NT2/D1 (cell line): ENCODE results near the gene A2M.

ENCODE experiments used
- DNase-seq: peaks from one replicate; pipeline ENCODE4 v3.0.0-alpha.2; 2011; ENCODE audit warnings: low read depth, low spot score
- H3K27me3 ChIP-seq: 2 replicates; pipeline ENCODE4 v1.6.0; 2011; ENCODE audit warnings: mild to moderate bottlenecking; ENCODE audit not compliant: insufficient read length, insufficient read depth
- H3K36me3 ChIP-seq: 2 replicates; pipeline ENCODE4 v1.6.1; 2011; ENCODE audit warnings: mild to moderate bottlenecking, low read length, mixed read lengths; ENCODE audit not compliant: insufficient read depth, insufficient read length
- H3K4me1 ChIP-seq: 2 replicates; pipeline ENCODE4 v1.5.1; 2011; ENCODE audit not compliant: insufficient read depth, insufficient read length
- H3K4me3 ChIP-seq: 2 replicates; pipeline ENCODE4 v1.5.1; 2011; ENCODE audit warnings: low read depth; ENCODE audit not compliant: insufficient read length
- H3K9ac ChIP-seq: 2 replicates; pipeline ENCODE4 v1.6.0; 2011; ENCODE audit warnings: low read depth; ENCODE audit not compliant: insufficient read length
- H3K9me3 ChIP-seq: 2 replicates; pipeline ENCODE4 v1.5.1; 2011; ENCODE audit warnings: mild to moderate bottlenecking, low read length; ENCODE audit not compliant: insufficient read depth
- SUZ12 ChIP-seq: IDR thresholded peaks from 2 replicates; pipeline ENCODE4 v1.6.1; 2011; ENCODE audit not compliant: insufficient read length, insufficient read depth; ENCODE audit errors: extremely low read depth
- YY1 ChIP-seq: IDR thresholded peaks from 2 replicates; pipeline ENCODE4 v1.6.1; 2011; ENCODE audit not compliant: insufficient read length, insufficient read depth
- ZNF274 ChIP-seq: IDR thresholded peaks from 2 replicates; pipeline ENCODE4 v1.6.1; 2011; ENCODE audit warnings: mild to moderate bottlenecking, low read depth, low read length

The A2M gene

DNA sequence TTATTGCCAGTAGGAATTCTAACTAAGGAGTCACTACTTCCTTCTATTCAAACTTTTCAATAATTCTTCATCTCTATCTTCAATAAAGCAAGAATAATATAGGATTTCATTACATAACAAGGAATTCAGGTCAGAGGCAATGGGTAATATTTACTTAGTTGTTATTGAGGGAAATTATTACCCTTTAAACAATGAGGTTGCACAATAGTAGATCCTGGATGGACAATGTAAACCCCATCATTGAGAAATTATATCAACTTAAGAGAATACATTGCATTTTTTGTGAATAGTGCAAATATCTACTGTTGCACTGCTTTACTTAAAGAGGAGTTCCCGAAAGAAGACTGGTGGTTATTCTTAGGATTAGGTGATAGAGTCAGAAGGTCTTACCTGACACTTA lies 43.8 kb downstream of the A2M start:
- Histone ChIP-seq H3K9ac (no peak overlapping the region), H3K27me3 (no peaks in the 10 kb centered on the region), H3K36me3 (no peaks in the 10 kb centered on the region), H3K9me3 (no peaks in the 10 kb centered on the region), H3K4me1 (no peaks in the 10 kb centered on the region), H3K4me3 (no peak overlapping the region)
- no peak for DNase-seq
- TF ChIP-seq ZNF274 (no peak), YY1 (no peak), SUZ12 (no peak)

GRCh38 chr12:9071518-9071917 lies 44.2 kb downstream of the A2M start:
- no peak for TF ChIP-seq ZNF274
- no peak for TF ChIP-seq YY1
- TF ChIP-seq SUZ12: no peak
- Histone ChIP-seq H3K9me3 (no peaks in the 10 kb centered on the region), H3K4me1 (no peaks in the 10 kb centered on the region), H3K9ac (no peak overlapping the region), H3K27me3 (no peaks in the 10 kb centered on the region), H3K4me3 (no peak overlapping the region), H3K36me3 (no peaks in the 10 kb centered on the region)
- DNase-seq: no peak

DNA sequence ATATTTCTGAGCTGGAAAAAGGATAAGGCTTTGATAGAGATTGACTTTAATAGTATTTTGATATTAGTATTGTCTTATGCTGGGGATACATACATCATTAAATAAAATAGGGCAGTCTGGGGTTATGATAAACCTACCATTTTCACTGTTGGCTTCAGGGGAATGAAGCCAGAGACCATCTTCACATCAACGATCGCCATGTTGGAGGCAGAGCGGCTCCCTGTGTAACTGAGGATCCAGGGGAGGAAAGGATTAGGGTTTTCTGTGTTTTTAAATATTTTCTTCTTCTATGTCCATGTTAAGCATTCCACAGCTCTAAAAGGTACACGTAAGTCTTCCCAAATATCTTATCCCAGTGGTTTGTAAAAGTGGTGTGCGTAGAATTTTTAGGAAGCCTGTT lies 45.4 kb downstream of the A2M start:
- H3K4me3 ChIP-seq: no peak overlapping the region
- no peaks in the 10 kb centered on the region for H3K27me3 ChIP-seq
- H3K36me3 ChIP-seq: peaks cover 9% of the 10 kb centered on the region

GRCh38 chr12:9068600-9068999 lies 47.1 kb downstream of the A2M start:
- Histone ChIP-seq H3K9ac (no peak overlapping the region), H3K36me3 (peaks cover 9% of the 10 kb centered on the region), H3K4me1 (peaks cover 2% of the 10 kb centered on the region)

More for the DNA sequence above, 45.4 kb downstream of the A2M start:
- TF ChIP-seq SUZ12: no peak
- no peak for TF ChIP-seq ZNF274
- TF ChIP-seq YY1: no peak
- Histone ChIP-seq H3K9me3 (peaks cover 11% of the 10 kb centered on the region; the same call in 1 of the 2 replicates), H3K9ac (no peak overlapping the region), H3K4me1 (no peaks in the 10 kb centered on the region)
- no peak for DNase-seq

DNA sequence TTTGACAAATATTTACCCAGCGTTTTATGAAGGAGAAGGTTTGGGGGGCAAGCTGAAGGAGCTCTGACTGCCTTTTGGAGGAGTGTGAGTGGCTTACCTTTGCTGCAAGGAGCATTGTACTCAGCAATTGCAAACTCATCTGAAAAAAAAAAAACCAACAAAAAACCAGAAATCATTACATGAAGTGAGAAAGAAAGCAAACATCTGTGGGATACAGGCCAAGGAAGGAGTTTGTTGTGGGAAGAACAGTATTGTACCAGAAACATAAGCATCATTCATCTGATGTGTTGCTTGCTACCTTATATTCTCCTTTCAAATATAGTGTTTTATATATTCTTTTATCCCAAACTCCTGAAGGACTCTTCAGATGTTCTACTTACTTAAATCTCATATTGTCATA lies 47.6 kb downstream of the A2M start:
- peaks cover 9% of the 10 kb centered on the region for H3K36me3 ChIP-seq
- H3K27me3 ChIP-seq: no peaks in the 10 kb centered on the region
- no peak for DNase-seq
- H3K9me3 ChIP-seq: peaks cover 12% of the 10 kb centered on the region; the same call in 1 of the 2 replicates
- H3K4me3 ChIP-seq: no peak overlapping the region
- peaks cover 2% of the 10 kb centered on the region for H3K4me1 ChIP-seq
- TF ChIP-seq YY1 (no peak), ZNF274 (no peak), SUZ12 (no peak)
- H3K9ac ChIP-seq: no peak overlapping the region

More at GRCh38 chr12:9068600-9068999, 47.1 kb downstream of the A2M start:
- H3K4me3 ChIP-seq: no peak overlapping the region
- H3K27me3 ChIP-seq: no peaks in the 10 kb centered on the region
- peaks cover 12% of the 10 kb centered on the region; the same call in 1 of the 2 replicates for H3K9me3 ChIP-seq
- no peak for TF ChIP-seq YY1
- TF ChIP-seq SUZ12: no peak
- no peak for TF ChIP-seq ZNF274
- DNase-seq: no peak

GRCh38 chr12:9066755-9067423 lies 48.8 kb downstream of the A2M start:
- Histone ChIP-seq H3K9me3 (peaks cover 12% of the 10 kb centered on the region; the same call in 1 of the 2 replicates), H3K36me3 (peaks cover 9% of the 10 kb centered on the region), H3K4me3 (no peak overlapping the region), H3K27me3 (no peaks in the 10 kb centered on the region), H3K4me1 (peaks cover 2% of the 10 kb centered on the region), H3K9ac (no peak overlapping the region)
- TF ChIP-seq YY1 (no peak), ZNF274 (no peak), SUZ12 (no peak)
- no peak for DNase-seq

- Histone ChIP-seq H3K4me1 (peaks cover 2% of the 10 kb centered on the region), H3K36me3 (peaks cover 9% of the 10 kb centered on the region), H3K4me3 (no peak overlapping the region), H3K9me3 (peaks cover 12% of the 10 kb centered on the region; the same call in 1 of the 2 replicates), H3K9ac (no peak overlapping the region), H3K27me3 (no peaks in the 10 kb centered on the region)
- no peak for DNase-seq
- no peak for TF ChIP-seq SUZ12
- TF ChIP-seq ZNF274: no peak
- TF ChIP-seq YY1: no peak
Observed at GRCh38 chr12:9066183-9066623, 49.5 kb downstream of the A2M start.
